CD4-positive, alpha-beta T cell treated with Interleukin-17A for 4 hours (primary cell): ENCODE measurements around the gene ST3GAL6.
"Not testable (repeated sequence)": the region's sequence is repeated elsewhere in the genome, so short reads cannot be mapped to it uniquely, and the experiment has no call there.

Source experiments
- DNase-seq: peaks from one replicate; pipeline ENCODE4 v3.0.0-alpha.2; 2020; ENCODE audit warnings: mixed read lengths

The ST3GAL6 gene

DNA sequence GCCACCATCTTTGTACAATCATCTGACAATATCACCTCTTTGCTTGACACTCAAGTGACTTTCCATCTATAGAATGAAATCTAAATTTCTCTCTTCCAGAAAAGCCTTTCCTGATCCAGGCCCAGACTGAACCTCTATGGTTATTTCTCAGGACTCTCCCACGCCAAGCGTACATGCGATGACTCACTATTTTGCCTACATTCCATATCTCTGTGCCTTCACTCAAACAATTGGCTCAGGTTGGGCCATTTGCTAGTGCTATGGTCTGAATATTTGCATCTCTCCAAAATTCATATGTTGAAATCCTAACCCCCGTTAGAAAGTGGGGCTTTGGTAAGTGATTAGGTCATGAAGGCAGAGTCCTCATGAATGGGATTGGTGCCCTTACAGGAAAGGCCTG lies 43.9 kb downstream of the ST3GAL6 start:
- no peak for DNase-seq

DNA sequence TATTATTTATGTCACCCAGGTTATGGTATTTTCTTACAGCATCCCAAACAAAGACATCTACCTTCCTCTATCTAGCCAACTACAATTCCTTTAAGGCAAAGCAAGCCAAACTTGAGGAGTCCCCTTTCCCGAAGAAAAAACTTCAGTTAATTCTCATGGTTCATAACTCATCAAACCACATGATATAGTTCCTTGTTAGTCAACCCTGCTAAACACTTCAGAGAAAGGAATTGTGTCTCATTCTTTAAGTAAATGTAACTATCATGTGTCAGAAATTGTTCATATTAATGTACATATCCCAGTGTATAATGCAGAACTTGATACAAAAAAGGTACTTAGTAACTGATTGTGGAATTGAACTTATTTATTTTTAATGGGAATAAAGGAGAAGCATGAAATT lies 44.4 kb downstream of the ST3GAL6 start:
- no peak for DNase-seq

DNA sequence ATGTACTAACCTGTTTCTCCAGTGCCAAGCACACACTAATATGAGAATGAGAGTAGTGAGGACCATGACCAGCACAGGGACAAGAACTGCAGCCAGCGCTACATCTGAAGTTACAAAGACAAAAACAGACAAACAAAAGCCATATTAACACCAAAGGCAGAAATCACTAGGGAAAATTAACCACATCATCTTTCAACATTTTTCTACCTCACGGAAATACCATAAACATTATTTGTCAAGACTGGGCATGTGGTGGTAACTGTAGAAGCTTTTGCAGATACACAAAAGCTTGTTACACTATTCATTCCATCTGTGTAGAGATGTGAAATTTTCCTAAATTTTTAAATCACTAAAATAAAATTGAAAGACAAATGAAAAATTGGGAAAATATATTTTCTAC lies 44.9 kb downstream of the ST3GAL6 start:
- no peak for DNase-seq

DNA sequence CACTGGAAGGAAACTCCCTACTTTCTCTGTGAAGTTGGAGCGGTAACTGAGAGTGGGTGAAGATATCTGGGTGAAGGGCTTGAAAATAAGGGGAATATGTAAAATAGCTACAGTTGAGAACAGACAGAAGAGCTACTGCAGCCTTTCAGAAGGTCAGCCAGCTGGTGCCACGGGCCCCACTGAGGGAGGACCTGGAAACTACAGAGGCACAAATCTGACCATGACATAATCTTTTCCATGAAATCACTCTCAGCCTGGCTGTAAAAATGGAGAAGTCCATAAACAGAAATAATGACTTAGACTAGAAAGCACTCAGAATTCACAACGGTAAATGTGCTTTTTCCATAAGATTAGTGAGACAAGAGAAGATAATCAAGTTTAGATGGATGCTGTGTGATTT lies 46.4 kb downstream of the ST3GAL6 start:
- DNase-seq = no peak

DNA sequence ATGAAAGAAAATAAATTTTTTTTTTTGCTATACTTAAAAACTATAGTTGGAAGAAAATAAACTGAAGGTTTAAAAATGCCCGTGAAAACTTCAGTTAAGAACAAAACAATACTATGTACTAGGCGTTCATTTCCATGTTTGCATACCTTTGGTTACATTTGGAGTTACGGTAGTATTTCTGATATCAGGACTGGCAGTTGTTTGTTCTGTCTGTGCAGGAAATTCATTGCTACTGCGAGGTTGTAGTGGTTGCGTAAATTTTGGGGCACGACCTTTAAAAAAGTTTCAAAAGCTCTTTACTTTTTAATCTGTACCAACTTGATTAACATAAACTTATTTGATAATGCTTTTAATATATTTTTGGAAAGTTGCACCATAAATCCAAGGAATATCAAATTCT lies 47.9 kb downstream of the ST3GAL6 start:
- no peak for DNase-seq

DNA sequence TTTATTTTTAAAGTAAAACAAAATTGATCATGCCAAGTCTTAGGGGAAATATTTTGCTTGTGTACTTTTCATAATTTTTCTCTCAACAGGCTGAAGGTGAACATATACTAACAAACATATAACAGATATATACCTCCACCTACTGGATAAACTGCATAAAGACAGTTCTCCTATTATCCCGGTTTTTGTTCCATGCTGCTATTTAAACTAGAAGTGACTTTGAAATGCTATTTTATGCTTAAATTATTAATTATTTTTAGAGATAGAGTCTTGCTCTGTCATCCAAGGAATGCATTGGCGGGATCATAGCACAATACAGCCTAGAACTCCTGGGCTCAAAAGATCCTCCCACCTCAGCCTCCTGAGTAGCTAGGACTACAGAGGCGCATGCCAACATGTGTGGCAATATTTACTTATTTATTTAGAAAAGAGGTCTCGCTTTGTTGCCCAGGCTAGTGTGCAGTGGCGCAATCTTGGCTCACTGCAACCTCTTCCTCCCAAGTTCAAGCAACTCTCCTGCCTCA lies 49.8 kb downstream of the ST3GAL6 start:
- no peak for DNase-seq

DNA sequence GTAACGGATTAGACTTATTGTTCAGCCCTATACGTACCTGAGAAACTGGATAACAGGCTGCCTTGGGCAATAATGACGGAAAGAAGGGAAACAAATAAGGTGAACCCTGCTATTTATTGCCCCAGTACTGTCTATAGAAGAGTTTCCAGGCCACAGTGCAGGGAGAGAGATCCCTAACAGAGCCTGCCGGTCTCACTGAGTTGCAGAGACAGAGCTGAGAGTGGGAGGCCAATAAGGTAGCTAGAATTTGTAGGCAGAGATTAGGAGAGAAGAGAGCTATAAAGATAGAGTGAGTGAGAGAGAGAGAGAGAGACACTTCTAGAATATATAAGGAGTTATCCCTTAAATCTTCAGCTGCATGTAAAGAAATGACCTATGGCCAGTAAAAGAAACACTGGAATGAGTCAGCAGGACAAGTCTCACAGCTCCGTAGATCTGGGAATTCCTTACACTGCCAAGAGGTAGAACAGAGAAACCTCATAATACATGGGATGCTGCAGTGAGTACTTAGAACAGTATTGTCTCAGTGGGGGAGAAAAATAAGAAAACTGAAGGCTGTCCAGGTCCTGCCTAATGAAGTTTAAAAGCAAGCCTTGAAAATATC lies 51.8 kb downstream of the ST3GAL6 start:
- DNase-seq = no peak

DNA sequence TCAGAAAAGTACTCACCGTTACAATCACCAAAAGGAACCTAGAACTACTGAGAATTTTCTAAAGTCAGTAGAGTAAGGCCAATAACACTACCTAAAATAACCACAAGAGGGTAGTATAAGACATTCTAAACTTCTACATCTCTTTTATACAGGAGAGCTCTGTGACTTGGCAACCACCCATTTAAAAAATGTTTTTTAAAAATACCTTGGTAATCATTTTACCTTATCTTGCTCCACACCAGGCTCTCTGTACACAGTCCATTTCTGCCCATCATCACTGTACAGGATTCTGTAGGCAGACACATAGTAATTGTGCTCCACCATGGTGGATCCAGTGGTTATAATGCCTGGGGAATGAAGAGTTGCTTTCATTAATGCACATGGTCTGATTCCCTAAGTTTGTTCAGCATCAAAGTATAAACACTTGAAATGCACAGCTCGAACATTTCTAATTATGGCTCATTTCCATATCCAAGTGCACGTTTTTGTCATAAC lies 54.5 kb downstream of the ST3GAL6 start:
- no peak for DNase-seq

DNA sequence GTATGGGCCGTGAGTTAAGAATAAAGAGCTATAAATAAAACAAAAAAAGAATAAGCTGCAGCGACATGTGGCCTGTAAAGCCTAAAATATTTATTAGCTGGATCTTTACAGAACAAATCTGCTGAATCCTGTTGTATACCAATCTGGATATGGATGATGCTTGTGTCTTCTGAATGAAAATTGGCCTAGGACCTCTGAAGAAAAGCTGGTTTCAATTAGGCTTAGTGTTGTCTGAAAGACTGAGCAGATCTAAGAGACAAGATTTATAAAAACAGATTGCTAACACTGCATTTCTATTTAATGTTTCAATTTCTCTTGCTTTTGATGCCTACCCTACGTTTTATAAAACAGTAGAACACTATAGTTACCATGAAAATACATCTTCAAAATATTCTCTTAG lies 57.9 kb downstream of the ST3GAL6 start:
- DNase-seq = no peak

DNA sequence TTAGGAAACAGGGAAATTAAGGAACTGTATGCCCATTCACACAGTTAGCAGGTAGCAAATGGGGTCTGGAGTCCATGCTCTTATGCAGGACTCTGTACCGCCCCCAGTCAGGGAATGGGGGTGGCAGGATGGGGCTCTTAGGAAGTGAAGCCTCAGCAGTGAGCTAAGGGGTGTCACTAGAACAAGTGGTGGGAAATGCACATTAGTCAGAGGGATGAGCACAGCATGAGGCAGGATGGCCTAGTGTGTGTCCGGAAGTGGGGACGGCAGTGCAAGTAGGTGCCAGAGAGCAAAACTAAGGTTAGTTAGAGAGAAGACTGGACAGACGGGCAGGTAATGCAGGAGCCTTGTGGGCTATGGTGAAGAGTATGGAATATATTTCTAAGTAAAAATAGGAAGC lies 60.7 kb downstream of the ST3GAL6 start:
- DNase-seq = no peak

DNA sequence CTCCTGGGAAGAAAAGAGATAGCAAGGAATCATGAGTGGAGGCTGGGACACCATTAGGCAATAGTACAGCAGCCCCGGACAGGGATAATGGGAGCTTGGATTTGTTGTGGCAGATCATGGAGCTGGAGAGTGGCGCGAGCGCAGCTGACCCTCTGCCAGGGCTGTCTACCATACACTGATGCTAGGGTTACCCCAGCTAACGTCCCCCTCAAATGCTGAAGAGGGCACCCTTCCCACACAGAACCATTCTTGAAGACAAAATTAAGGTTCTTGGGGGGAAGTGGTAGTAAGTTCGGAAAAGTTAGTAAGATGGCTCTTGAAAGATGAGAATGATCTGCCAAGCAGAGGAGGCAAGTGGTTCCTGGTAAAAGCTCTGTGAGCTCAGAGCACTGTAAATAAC lies 61.1 kb downstream of the ST3GAL6 start:
- DNase-seq = no peak

DNA sequence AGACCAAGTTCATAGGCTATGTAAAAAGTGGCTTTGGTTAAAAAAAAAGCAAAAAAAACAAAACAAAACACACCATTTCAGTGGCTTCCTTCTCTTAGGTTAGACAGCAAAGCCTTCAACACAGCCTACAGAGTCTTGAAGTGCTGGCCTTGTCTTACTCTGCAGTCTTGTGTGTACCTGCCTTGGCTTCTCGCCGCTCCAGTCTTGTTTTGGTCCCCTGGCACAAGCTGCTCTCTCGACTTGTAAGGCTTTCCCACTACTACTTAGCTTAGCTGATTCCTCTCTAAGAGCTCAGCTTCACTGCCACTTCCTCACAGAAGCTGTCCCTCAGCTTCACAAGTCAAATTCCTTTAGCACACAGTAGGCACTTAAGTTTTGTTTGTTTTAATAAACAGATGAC lies 63.0 kb downstream of the ST3GAL6 start:
- no peak for DNase-seq

DNA sequence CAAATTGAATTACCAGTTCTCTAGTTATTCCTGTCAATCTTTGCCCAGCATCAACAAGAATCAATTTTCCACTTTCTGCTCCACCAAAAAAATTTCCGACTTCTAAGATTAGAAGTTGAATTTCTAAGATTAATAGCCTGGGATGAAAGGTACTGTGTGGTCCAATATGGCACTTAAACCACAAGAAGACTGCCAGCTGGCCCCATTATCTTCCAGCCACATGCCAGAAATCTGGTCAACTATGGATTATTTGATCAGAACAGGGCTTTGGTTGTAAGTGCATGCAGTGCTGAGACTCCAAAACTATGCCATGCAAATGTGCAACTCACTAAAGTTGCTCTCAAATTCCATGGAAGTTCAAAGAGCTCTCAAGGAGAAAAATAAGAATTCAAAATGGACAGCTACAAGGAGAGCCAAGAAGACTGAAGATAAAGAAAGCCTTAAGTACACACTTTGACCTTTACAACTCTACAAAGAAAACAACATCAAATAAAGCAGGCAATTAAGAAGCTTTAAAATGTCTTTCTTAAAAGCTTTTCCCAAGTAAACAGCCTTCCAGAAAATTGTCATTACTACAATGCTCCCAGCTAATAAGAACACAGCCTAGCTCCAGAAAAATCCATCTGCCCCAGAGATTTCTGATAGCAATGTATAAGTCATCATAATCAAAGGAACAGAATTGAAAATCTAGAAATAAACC lies 64.2 kb downstream of the ST3GAL6 start:
- no peak for DNase-seq

DNA sequence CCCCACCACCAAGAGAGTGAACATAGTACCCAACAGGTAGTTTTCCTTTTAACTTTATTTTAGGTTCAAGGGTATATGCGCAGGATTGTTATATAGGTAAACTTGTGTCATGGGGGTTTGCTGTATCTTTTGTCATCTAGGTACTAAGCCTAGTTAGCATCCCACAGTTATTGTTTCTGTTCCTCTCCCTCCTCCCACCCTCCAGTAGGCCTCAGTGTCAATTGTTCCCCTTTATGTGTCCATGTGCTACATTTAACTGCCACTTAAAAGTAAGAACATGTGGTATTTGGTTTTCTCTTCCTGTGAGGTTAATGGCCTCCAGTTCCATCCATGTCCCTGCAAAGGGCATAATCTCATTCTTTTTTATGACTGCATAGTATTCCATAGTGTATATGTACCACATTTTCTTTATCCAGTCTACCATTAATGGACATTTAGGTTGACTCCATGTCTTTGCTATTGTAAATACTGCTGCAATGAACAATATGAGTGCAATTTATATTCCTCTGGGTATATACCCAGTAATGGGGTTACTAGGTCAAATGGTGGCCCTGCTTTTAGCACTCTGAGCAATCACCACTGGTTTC lies 66.2 kb downstream of the ST3GAL6 start:
- no peak for DNase-seq

DNA sequence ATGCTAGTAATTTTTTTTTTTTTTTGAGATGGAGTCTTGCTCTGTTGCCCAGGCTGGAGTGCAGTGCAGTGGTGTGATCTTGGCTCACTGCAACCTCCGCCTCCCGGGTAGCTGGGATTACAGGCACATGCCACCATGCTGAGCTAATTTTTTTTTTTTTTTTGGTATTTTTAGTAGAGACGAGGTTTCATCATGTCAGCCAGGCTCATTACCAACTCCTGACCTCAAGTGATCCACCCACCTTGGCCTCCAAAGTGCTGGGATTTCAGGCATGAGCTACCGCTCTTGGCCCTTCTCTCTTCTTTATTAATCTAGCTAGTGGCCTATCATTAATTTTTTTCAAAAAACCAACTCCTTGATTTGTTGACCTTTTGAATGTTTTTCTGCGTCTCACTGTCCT lies 67.9 kb downstream of the ST3GAL6 start:
- not testable (repeated sequence) for DNase-seq

DNA sequence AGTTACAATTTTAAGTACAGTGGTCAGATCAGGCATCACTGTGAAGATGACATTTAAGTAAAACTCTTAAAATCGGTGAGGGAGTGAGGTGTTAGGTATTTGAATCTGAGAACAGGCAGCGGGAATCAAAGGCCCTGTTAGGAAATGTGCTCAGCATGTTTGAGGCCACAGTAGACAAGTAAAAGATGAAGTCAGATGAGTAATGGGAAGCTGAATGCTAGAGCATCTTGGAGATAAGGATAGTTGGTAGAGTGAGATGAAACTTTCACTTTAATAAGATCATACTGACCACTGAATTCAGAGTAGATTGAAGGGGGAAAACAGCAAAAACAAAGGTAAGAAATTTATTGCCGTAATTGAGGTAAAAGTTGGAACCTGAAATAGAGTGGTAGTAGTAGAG lies 76.7 kb downstream of the ST3GAL6 start:
- DNase-seq = no peak

DNA sequence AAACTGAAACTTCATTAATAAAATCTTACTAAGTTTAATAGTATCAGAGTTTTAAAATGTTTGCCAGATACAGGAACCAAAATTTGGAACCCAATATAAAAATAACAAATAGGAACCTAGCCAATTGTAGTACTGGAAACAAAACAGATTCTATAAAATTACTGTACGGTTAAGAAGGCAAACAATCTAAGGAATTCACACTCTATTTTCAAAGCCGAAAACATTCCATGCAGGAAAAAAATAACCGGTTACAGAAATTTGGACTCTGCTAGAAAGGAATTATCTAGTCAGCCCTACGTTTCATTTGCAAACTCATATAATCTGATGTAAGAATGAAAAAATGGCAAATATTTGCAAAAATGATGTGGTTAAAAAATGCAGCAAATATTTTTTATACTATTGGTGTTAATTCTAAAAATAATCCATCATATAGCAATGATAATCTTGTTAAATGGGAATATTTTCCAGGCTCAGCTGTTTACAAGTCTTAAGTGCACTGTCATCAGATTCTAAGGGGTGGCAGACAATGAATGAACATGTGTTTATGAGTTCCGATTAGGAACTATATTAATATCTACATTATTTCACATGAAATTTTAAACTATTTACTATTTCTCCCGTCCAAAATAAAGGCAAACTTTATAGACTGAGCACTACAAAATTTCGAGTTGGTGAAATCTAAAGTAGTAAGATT lies 80.3 kb downstream of the ST3GAL6 start:
- DNase-seq = no peak
